Measurements from ENCODE around the gene DXO. TPM values are rescaled to one million over a fixed set of nuclear protein-coding genes. Genes with fewer than 3 reads are reported as not detected.
"Not testable (repeated sequence)": the region's sequence is repeated elsewhere in the genome, so short reads cannot be mapped to it uniquely, and the experiment has no call there.

The DXO gene
- total RNA-seq, 2 experiments from 2014 or later, result 13.0 to 13.1 TPM

DNA sequence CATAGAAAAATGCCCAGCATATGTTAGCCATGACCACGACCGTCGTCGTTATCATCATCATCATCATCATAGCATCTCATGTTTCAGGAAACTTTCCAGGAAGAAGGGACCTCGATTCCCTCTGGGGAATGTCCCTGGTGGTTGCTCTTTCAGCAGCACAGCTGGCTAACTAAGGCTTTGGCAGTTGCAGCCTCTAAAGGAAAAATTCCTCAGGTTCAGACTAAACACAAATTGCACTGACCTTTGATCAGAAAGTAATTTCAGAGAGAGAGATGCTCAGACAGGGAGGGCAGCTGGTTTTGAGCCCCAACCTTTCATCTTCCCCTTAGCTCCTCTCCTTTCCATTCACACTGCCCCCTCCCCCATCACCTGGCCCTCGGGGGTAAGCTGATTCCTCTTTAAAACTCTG lies 31.7 kb downstream of the DXO start:
- intact Hi-C loops (cut with micrococcal nuclease), result no loop called here
- no peak for ATAC-seq
- ChIA-PET POLR2A (interaction anchor here (0.6 to 1.5 kb wide), 3 partner anchors 15 to 139 kb away, joined by 3 to 4 read pairs (median 3); no protein-coding TSS in a partner anchor), CTCF (interaction anchor here (1.2 to 4.1 kb wide), 2 partner anchors 12 to 108 kb away, joined by 4 to 21 read pairs; no protein-coding TSS in a partner anchor)
- no peaks in the 10 kb centered on the region for H3K9me3 Mint-ChIP-seq
- TF ChIP-seq, protein P1, sequence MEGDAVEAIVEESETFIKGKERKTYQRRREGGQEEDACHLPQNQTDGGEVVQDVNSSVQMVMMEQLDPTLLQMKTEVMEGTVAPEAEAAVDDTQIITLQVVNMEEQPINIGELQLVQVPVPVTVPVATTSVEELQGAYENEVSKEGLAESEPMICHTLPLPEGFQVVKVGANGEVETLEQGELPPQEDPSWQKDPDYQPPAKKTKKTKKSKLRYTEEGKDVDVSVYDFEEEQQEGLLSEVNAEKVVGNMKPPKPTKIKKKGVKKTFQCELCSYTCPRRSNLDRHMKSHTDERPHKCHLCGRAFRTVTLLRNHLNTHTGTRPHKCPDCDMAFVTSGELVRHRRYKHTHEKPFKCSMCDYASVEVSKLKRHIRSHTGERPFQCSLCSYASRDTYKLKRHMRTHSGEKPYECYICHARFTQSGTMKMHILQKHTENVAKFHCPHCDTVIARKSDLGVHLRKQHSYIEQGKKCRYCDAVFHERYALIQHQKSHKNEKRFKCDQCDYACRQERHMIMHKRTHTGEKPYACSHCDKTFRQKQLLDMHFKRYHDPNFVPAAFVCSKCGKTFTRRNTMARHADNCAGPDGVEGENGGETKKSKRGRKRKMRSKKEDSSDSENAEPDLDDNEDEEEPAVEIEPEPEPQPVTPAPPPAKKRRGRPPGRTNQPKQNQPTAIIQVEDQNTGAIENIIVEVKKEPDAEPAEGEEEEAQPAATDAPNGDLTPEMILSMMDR (IDR thresholded peaks at IDR 0.05), result no peak
- no peak overlapping the region for H3K27ac Mint-ChIP-seq
- no peak overlapping the region for H3K4me3 Mint-ChIP-seq
- H3K27me3 Mint-ChIP-seq, result peaks cover 8% of the 10 kb centered on the region
- H3K36me3 Mint-ChIP-seq (ENCODE audit: low read depth), result no peaks in the 10 kb centered on the region
- no peak for DNase-seq
- no peaks in the 10 kb centered on the region for H3K4me1 Mint-ChIP-seq (ENCODE audit: low read depth)

DNA sequence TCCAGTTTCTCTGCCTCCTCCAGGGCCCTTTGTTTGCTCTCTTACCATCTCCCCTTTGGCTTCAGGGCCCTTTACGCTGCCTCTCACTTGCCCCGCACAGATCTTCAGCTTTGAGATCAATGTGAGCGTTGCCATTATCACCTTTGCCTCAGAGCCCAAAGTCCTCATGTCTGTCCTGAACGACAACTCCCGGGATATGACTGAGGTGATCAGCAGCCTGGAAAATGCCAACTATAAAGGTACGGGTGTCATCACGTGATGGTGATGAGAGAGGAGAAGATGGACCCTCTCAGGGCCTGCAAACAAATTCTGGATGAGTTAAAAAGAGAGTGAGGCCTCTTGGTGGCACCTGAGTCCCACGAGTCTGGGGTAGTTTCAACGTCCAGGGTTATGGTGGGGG lies 36.1 kb downstream of the DXO start:
- H3K4me1 Mint-ChIP-seq (ENCODE audit: low read depth), result no peaks in the 10 kb centered on the region
- DNase-seq (no peak), ATAC-seq (no peak)
- H3K9me3 Mint-ChIP-seq, result no peaks in the 10 kb centered on the region
- no peak overlapping the region for H3K27ac Mint-ChIP-seq
- ChIA-PET POLR2A (interaction anchor here (0.6 kb wide), 2 partner anchors 42 to 111 kb away, joined by 3 read pairs; no protein-coding TSS in a partner anchor), CTCF (no interaction called here)
- intact Hi-C loops (cut with micrococcal nuclease), result no loop called here
- H3K4me3 Mint-ChIP-seq, result no peak overlapping the region
- H3K36me3 Mint-ChIP-seq (ENCODE audit: low read depth), result no peaks in the 10 kb centered on the region
- H3K27me3 Mint-ChIP-seq, result no peaks in the 10 kb centered on the region
- TF ChIP-seq, protein P1 (IDR thresholded peaks at IDR 0.05), result no peak

DNA sequence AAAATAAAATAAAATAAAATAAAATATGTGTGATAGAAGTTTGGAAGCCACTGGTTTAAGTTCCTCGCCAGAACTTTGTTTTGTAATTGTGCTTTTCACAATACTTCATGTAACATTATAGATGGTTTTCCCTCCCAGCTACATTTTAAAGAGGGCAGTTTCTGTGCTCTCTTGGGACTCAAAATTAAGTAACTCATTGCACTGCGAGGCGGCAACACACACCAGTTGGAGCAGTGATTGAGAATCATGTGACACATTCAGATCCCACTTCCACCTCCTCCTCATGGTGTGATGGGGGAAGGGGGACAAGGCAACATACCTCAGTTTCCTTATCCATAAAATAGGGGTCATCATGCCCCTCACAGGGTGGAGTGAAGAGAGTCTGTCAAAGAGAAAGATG lies 36.9 kb downstream of the DXO start:
- DNase-seq, result no peak
- no peak for ATAC-seq
- H3K9me3 Mint-ChIP-seq, result no peaks in the 10 kb centered on the region
- H3K27me3 Mint-ChIP-seq, result no peaks in the 10 kb centered on the region
- TF ChIP-seq, protein P1 (IDR thresholded peaks at IDR 0.05), result no peak
- H3K27ac Mint-ChIP-seq, result no peak overlapping the region
- H3K4me1 Mint-ChIP-seq (ENCODE audit: low read depth), result no peaks in the 10 kb centered on the region
- intact Hi-C loops (cut with micrococcal nuclease), result no loop called here
- POLR2A ChIA-PET, result interaction anchor here (0.6 kb wide), 1 partner anchor 41 kb away, joined by 3 read pairs; no protein-coding TSS in a partner anchor
- H3K4me3 Mint-ChIP-seq, result no peak overlapping the region
- no peaks in the 10 kb centered on the region for H3K36me3 Mint-ChIP-seq (ENCODE audit: low read depth)
- CTCF ChIA-PET, result interaction anchor here (1.1 kb wide), 1 partner anchor 12 kb away, joined by 3 read pairs; no protein-coding TSS in a partner anchor

DNA sequence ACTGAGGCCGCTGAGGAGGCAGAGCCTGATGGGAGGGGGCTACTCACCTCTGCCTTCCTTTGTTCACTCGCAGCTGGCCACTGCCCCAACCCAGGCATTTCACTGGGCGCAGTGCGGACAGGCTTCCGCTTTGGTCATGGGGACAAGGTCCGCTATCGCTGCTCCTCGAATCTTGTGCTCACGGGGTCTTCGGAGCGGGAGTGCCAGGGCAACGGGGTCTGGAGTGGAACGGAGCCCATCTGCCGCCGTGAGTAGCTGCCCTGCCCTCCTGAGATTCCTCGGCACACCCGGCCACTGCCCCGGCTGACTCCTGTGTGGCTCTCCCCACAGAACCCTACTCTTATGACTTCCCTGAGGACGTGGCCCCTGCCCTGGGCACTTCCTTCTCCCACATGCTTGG lies 38.4 kb downstream of the DXO start:
- Mint-ChIP-seq H3K4me1 (ENCODE audit: low read depth) (no peaks in the 10 kb centered on the region), H3K9me3 (no peaks in the 10 kb centered on the region), H3K36me3 (ENCODE audit: low read depth) (no peaks in the 10 kb centered on the region), H3K4me3 (no peak overlapping the region), H3K27me3 (no peaks in the 10 kb centered on the region), H3K27ac (no peak overlapping the region)
- ChIA-PET CTCF (no interaction called here), POLR2A (no interaction called here)
- ATAC-seq, result no peak
- no peak for DNase-seq
- TF ChIP-seq, protein P1 (IDR thresholded peaks at IDR 0.05), result no peak
- intact Hi-C loops (cut with micrococcal nuclease), result no loop called here

DNA sequence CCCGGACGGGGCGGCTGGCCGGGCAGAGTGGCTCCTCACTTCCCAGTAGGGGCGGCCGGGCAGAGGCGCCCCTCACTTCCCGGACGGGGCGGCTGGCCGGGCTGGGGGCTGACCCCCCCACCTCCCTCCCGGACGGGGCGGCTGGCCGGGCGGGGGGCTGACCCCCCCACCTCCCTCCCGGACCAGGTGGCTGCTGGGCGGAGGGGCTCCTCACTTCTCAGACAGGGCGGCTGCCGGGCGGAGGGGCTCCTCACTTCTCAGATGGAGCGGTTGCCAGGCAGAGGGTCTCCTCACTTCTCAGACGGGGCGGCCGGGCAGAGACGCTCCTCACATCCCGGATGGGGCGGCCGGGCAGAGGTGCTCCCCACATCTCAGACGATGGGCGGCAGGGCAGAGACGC lies 39.8 kb downstream of the DXO start:
- DNase-seq; H3K9me3 Mint-ChIP-seq; CTCF ChIA-PET; ATAC-seq; intact Hi-C loops (cut with micrococcal nuclease); H3K36me3 Mint-ChIP-seq (ENCODE audit: low read depth); H3K27ac Mint-ChIP-seq; H3K4me1 Mint-ChIP-seq (ENCODE audit: low read depth); POLR2A ChIA-PET; H3K4me3 Mint-ChIP-seq; H3K27me3 Mint-ChIP-seq: not testable (repeated sequence)

Data from activated CD8-positive, alpha-beta T cell treated with anti-CD3 and anti-CD28 coated beads for 36 hours (primary cell).